ENCODE data around the gene KRTAP12-3. TPM values are rescaled to one million over a fixed set of nuclear protein-coding genes. Genes with fewer than 3 reads are reported as not detected.

KRTAP12-3 gene
- total and polyA plus RNA-seq, 2 donors (not counting 1 experiment from before 2014, with no cell fraction given), result not detected

GRCh38 chr21:44625756-44626155 lies 32.0 kb upstream of the KRTAP12-3 start:
- ATAC-seq (ENCODE audit: low read depth) (no peak), DNase-seq (no peak)
- no peaks in the 10 kb centered on the region for H3K79me2 ChIP-seq (ENCODE audit: control insufficient read depth, insufficient read depth, low read length)
- intact Hi-C loops (cut with micrococcal nuclease), result no loop called here
- no peak overlapping the region for H2AFZ ChIP-seq (ENCODE audit: insufficient read depth, low read depth, low read length, poor library complexity, severe bottlenecking)
- no peak overlapping the region for H3K4me2 ChIP-seq (replicated peaks; ENCODE audit: low read depth, low read length, poor library complexity, severe bottlenecking)
- H3K4me1 ChIP-seq (ENCODE audit: control insufficient read depth in 2 of 2, insufficient read depth in 2 of 2, low read length in 2 of 2), result peaks cover 2 to 3% of the 10 kb centered on the region in 2 donors
- CTCF ChIA-PET, result no interaction called here
- H3K27ac ChIP-seq (ENCODE audit: low read length in 2 of 2), result no peak overlapping the region
- peaks cover 0 to 49% (median 24%) of the 10 kb centered on the region in 3 donors for H3K9me3 ChIP-seq (ENCODE audit: control extremely low read depth in 1 of 3, control insufficient read depth in 2 of 3, insufficient read depth in 1 of 3, low read length in 2 of 3)
- Mint-ChIP-seq H3K4me3 (no peak overlapping the region), H3K27ac (no peak overlapping the region), H3K4me1 (peaks cover 4% of the 10 kb centered on the region), H3K27me3 (peaks cover 7% of the 10 kb centered on the region), H3K9me3 (ENCODE audit: insufficient read depth) (peaks cover 18% of the 10 kb centered on the region)
- POLR2A ChIA-PET, result no interaction called here
- H3K27me3 ChIP-seq (replicated peaks in 1 of 4; ENCODE audit: control extremely low read depth in 1 of 4, control insufficient read depth in 3 of 4, insufficient read depth in 4 of 4, low read length in 3 of 4), result peaks cover 0 to 20% (median 0%) of the 10 kb centered on the region in 4 experiments
- WGBS (ENCODE audit: insufficient coverage), result 100% methylated on average over 2 of the region's 7 CpGs
- H3K4me3 ChIP-seq (ENCODE audit: control extremely low read depth in 1 of 5, extremely low read depth in 1 of 5, insufficient read depth in 1 of 5, low read depth in 2 of 5, low read length in 4 of 5), result no peak overlapping the region
- no peak overlapping the region for H3K9ac ChIP-seq (ENCODE audit: low read length)
- no peaks in the 10 kb centered on the region for H3K36me3 ChIP-seq (replicated peaks in 1 of 2; ENCODE audit: control extremely low read depth in 1 of 2, control insufficient read depth in 1 of 2, extremely low read depth in 1 of 2, insufficient read depth in 2 of 2, low read length in 1 of 2)
- H4K20me1 ChIP-seq (ENCODE audit: control insufficient read depth, insufficient read depth, low read length, poor library complexity, severe bottlenecking), result no peaks in the 10 kb centered on the region
- TF ChIP-seq CTCF (IDR thresholded peaks at IDR 0.05), result no peak
- no peak for TF ChIP-seq EZH2 (IDR thresholded peaks at IDR 0.05; ENCODE audit: borderline replicate concordance, insufficient read depth, low read depth, low read length, poor library complexity, severe bottlenecking)

DNA sequence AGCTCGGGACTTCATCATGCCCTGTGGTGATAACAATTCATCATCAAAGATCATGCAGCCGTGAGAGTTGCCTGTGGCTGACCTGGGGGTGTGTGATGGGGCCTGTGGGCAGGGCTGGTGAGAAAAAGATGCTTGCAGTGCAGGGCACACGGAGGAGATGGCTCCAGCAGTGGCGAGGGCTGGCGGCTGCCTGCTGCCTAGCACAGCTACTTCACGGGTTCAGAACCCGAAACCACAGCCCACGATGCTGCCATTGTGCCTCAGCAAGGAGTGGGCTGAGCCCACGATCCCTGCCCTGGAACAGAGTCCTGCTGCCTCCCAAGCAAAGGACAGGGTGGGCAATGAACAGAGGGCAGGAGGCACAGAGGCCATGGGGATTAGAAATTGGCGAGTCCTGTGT lies 31.5 kb upstream of the KRTAP12-3 start:
- 80% methylated on average over 9 of the region's 10 CpGs for WGBS (ENCODE audit: insufficient coverage)
- Histone ChIP-seq H3K9me3 (ENCODE audit: control extremely low read depth in 1 of 3, control insufficient read depth in 2 of 3, insufficient read depth in 1 of 3, low read length in 2 of 3) (peaks cover 0 to 51% (median 29%) of the 10 kb centered on the region in 3 donors), H3K27ac (ENCODE audit: low read length in 2 of 2) (no peak overlapping the region), H2AFZ (ENCODE audit: insufficient read depth, low read depth, low read length, poor library complexity, severe bottlenecking) (no peak overlapping the region), H3K27me3 (replicated peaks in 1 of 4; ENCODE audit: control extremely low read depth in 1 of 4, control insufficient read depth in 3 of 4, insufficient read depth in 4 of 4, low read length in 3 of 4) (peaks cover 0 to 20% (median 0%) of the 10 kb centered on the region in 4 experiments), H3K4me2 (replicated peaks; ENCODE audit: low read depth, low read length, poor library complexity, severe bottlenecking) (no peak overlapping the region), H3K79me2 (ENCODE audit: control insufficient read depth, insufficient read depth, low read length) (no peaks in the 10 kb centered on the region), H4K20me1 (ENCODE audit: control insufficient read depth, insufficient read depth, low read length, poor library complexity, severe bottlenecking) (no peaks in the 10 kb centered on the region), H3K9ac (ENCODE audit: low read length) (no peak overlapping the region), H3K4me1 (ENCODE audit: control insufficient read depth in 2 of 2, insufficient read depth in 2 of 2, low read length in 2 of 2) (peaks cover 2 to 3% of the 10 kb centered on the region in 2 donors), H3K4me3 (ENCODE audit: control extremely low read depth in 1 of 5, extremely low read depth in 1 of 5, insufficient read depth in 1 of 5, low read depth in 2 of 5, low read length in 4 of 5) (no peak overlapping the region), H3K36me3 (replicated peaks in 1 of 2; ENCODE audit: control extremely low read depth in 1 of 2, control insufficient read depth in 1 of 2, extremely low read depth in 1 of 2, insufficient read depth in 2 of 2, low read length in 1 of 2) (no peaks in the 10 kb centered on the region)
- no peak overlapping the region for H3K27ac Mint-ChIP-seq
- no peak for TF ChIP-seq CTCF (IDR thresholded peaks at IDR 0.05)
- TF ChIP-seq EZH2 (IDR thresholded peaks at IDR 0.05; ENCODE audit: borderline replicate concordance, insufficient read depth, low read depth, low read length, poor library complexity, severe bottlenecking), result no peak
- CTCF ChIA-PET, result no interaction called here
- intact Hi-C loops (cut with micrococcal nuclease), result no loop called here
- H3K9me3 Mint-ChIP-seq (ENCODE audit: insufficient read depth), result peaks cover 20% of the 10 kb centered on the region
- ATAC-seq (ENCODE audit: low read depth) (no peak), DNase-seq (no peak)
- H3K4me1 Mint-ChIP-seq, result peaks cover 4% of the 10 kb centered on the region
- POLR2A ChIA-PET, result no interaction called here
- peaks cover 7% of the 10 kb centered on the region for H3K27me3 Mint-ChIP-seq
- H3K4me3 Mint-ChIP-seq, result no peak overlapping the region
